HG02852 (cell line): ENCODE results near the gene THBS2.
"Not testable (repeated sequence)": the region's sequence is repeated elsewhere in the genome, so short reads cannot be mapped to it uniquely, and the experiment has no call there.

ENCODE experiments used
- ATAC-seq: cut with Tn5 transposase; IDR thresholded peaks from one replicate; pipeline ENCODE4 v1.9.1; 2021; ENCODE audit warnings: mild to moderate bottlenecking, moderate library complexity; ENCODE audit not compliant: unreplicated experiment

Gene THBS2

DNA sequence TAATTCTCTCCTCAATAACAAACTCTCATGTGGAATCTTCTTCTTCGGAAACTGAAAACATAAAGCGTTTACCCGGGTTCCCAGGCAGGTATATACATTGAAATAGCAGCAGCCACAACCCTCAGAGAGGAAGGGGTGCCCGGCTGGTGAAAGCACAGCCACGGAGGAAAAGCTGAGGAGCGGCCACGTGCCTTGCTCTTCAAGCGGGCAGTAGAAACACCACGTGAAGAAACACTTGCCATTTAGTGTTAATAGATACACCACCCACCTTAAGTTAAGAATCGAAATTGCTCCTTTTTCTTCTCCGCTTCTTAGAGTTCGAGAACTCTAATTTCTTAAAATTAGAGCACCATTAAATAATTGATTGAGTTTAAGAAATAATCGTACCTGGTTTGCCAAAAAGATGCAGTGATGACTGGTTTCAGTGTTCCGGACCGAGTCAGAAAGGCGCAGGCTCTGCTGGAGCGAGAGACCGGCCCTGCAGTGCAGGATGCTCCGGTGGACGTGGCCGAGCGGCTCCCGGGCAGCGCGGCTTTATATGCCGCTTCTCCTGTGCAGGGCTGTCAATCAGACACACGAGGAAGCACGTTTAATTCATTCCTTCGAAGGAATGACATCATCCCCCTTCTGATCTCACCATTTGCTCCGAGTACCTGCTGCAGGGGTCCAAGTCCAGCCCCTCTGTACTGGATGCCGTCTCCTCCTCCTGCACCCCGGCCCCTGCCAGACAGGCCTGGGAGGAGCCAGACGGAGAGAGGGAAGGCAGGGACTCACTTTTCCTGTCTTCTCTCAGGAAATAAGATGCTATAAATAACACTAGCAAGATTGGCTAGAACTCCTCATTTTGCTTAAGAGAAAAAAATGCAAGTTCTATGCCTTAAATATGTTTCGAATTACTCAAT is at the start of gene THBS2:
Gene THBS2, minus strand, starts transcription at position 510 of the 902 bp plus-strand sequence. CDS start 3,062 bp downstream, outside the sequence.
- no peak for ATAC-seq

DNA sequence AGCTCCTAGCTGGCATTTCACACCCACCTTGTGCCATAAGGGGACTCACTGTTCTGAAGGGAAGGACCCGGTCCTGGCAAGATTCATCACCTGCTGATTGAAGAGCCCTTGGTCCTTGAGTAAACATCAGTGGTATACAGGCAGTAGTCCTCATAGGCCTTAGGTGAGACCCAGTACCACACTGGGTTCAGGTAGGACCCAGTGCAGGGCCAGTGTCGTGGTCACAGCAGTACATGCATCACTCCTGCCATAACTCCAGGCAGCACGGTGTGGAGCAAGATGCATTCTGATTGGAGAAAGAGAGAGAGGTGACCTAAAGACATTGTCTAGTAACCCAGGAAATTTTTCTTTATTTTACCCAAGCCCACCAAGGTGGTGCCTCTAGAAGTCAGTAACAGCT is 49.1 kb upstream of the THBS2 start:
- ATAC-seq = no peak

DNA sequence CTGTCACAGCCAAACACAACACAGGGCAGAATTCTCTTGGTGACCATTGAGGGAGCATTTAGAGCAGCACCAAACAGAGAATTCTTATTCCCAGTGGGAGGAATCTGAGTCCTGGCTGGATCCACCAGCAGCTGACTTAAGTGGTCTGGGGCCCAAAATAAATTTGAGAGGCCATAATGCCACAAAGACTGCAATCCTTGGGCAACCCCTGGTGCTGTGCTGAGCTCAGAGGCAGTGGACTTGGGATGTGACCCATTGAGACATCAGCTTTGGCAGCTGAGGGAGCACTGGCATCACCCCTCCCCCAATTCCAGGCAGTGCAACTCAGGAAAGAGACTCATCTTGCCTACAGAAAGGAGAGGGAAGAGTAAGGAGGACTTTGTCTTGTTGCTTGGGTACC is 48.6 kb upstream of the THBS2 start:
- ATAC-seq = no peak

DNA sequence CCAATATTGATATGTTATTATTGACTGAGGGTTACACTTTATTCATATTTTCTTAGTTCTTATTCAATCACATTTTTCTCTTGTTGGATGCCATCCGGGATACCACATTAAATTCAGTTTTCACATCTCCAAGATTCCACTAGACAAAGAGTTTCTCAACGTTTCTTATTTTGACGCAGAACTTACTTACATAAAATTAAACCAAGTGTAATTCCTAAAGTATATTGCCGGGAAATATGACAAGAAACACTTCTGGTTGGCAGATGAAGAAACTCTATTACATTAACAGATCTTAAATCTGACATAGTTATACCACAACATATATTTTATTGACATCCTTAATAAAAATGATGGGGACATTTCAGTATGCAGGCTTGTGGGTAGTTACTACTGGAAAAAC is 47.3 kb upstream of the THBS2 start:
- ATAC-seq = no peak

DNA sequence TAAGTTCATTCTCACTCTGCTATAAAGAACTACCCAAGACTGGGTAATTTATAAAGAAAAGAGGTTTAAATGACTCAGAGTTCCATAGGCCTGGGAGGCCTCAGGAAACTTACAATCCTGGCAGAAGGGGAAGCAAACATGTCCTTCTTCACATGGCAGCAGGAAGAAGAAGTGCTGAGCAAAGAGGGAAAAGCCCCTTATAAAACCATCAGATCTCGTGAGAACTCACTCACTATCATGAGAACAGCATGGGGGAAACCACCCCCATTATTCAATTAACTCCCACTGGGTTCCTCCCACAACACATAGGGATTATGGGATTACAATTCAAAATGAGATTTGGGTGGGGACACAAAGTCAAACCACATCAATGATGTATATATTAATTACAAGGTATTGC is 45.0 kb upstream of the THBS2 start:
- not testable (repeated sequence) for ATAC-seq

DNA sequence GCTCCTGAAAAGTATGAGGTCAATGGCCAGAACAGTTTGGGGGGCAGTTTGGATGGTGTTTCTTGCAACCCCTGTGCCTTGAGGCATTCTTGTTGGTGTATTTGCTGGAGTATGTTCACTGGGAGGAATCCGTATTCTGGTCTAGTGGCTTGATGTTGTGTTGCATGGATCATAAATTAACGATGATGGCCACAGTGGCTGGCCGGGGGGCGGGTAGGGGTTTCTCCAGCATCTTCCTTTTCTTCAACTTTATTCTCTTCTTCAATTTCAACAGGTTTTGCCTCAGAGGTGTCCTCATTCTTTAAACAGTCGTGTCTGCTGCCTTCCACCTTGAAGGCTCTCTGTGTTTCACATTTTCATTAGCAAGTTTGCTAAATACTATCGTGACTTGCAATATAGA is 43.0 kb upstream of the THBS2 start:
- ATAC-seq = no peak

DNA sequence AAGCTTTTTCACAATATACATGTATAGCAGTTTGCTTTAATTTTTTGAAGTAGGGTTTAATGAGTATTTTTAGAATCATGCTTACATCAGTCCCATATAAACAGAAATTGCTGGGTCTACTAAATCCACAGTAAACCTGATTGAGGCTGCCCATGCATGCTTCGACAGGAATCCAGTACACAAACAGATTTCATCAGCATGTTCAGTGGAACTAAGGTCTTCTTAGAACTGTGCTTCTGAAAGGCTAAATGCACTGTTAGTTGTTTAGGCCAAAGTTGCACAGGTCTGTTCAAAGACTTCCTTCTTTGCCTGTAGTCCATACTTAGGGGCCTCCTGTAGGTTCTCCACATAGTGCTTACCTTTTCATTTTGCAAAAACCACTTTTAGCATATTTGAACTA is 42.5 kb upstream of the THBS2 start:
- no peak for ATAC-seq

DNA sequence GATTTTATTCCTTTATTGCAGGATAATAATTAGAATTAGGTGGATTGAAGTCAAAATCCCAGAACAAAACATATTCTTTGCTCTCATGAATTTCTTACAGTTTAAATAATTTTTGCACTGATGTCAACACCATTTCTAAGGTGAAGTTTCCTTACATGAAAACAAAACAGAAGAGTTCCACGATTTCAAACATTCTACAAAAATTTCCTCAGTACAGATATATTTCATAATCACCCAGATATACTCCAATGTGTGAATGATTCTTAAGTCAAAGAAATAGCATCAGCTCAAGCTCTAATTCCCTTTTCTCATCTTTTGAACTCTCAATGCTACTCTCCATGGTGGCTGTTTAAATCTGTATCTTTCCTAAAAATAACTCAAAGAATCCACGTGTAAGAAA is 39.5 kb upstream of the THBS2 start:
- ATAC-seq = no peak

DNA sequence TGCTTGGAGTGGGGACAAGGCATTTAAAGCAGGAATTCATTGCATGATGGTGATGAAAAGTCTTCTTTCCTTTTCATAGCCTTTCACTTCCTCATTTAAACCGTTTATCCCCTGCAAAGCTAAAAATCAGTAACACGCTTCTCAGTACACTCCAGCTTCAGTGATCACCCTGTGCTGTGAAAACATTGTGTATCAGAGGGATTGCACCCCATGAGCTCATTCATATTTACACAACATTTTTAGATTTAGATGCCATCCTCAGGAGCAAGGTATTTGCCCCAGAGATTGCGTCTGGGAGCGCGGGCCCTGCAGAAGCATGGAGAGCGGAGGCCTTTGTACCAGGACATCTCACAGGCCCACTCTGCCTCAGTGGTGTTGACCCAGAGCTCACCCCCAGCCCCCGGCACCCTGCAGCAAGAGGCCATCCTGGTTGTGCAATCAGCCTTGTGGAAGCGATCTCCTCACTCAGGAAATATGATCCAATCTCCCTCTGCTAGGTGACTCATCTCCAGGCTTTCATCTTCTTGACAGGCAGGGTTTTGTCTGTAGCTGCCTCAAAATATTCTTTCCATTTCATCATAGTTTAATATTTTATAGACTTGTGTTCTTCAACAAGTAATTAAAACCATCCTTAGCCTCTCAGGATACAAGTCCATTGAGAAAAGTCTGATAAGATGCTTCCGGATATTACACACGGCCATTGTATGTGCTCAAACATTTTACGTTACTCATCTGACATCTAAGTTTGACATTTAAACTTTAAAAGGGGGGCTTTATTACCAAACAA is 38.9 kb upstream of the THBS2 start:
- no peak for ATAC-seq

DNA sequence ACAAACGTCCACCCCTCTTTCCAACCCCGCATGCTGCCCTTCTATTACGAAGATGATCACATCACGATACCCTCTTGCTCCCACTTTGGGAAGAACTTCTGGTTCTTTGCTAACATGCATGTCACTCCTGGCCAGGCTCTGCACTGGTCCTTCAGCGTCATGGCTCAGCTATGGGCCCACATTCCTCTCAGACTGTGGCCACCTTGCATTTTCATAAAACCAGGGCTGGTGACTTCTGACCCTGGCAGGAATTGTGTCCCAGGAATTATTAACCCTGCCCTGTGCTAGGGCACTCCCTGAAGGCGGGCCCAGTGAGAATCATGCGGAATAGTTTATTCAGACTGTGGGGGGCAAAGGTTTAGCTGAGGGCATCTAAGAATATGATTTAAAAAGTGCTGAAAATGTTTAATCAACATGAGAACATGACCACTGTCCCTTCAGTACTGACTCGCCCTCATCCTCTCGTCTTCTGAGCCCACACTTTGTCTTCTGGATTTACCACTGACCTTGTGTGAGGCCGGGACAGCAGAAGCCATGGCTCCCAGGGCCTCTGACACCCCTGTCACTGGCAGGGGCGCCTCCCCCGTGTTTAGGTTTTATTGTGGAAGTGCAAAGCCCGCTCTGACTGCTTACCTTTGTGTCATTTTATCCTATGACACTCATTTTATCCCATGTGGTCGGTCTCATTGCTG is 38.1 kb upstream of the THBS2 start:
- no peak for ATAC-seq

DNA sequence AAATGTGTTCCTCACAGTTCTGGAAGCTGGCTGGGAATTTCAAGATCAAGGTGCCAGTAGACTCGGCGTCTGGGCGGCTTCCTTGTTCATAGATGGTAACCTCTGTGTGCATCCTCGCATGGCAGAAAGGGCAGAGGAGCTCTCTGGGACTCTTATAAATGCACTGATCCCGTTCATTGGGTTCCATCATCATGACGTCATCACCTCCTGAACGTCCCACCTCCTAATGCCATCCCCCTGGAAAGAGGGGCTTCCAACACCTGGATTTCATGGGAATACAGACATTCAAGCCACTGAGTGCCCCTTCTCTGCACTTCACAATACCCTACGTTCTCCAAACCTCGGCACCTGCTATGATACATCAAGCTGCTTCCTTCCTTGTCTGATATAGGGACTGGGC is 37.5 kb upstream of the THBS2 start:
- ATAC-seq = no peak

DNA sequence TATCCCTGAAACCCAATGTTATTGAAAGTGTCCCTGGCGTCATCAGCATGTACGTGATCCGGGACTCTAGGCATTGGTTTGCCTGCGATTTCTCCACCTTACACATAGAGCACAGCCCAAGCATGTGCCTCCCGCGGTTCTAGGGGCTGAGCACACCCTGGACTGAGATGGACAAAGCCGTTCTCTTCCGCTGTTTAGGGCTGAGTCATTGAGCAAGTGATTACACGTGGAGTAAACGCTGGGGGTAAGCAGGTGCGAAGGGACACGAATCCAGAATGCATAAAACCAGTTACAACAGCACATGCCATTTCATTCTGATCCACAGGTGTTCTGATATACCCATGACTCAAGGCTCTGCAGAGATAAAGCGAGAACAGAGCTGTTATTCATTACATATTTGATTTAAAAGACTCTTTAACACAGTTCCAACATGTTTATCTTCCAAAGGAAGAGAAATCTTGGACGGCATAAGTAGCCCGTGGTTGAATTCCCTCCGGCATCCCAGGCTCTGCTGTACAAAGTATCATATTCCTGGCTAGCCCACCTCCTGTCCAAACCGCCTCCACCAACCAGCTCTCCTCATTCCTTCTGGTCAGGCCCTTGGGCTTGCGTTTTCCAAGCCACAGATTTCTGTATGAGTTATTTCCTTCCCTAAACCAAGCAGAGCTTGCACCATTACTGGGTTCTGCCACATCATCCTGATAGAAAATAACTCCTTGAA is 36.1 kb upstream of the THBS2 start:
- no peak for ATAC-seq

DNA sequence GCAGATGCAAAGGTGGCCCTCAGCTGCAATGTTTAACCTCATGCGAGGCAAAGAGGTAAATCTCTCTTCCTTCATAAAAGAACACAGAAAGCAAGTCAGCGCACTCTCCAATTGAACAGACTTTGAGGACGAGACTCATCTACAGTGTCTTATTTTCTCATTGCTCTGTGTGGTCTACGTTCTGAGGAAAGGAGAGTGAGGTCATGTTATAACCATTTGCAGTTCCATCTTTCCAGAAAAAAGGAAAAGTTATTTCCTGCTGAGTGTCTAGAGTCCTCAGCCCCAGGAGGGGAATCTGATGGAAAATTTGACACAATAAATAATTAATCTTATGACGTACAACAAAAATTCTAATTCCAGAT is 35.6 kb upstream of the THBS2 start:
- no peak for ATAC-seq

DNA sequence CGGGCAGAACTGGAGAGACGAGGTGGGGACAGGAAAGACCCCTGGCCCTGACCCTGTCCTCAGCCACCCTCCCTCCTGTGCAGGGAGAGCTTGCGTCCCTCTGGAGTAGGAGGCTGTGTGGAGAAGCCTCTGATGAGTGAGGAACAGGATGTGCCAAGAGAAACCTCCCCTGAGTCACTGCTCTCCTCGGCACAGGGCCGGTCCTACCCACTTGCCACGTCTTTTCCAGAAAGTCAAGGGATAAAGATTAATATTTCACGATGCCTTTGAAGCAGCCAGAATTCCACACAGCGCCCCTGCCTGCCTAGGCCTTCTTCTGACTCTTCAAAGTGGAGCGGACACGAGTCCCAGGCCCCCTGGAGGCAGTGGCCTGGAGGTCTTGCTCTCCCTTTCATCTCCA is 34.9 kb upstream of the THBS2 start:
- no peak for ATAC-seq

DNA sequence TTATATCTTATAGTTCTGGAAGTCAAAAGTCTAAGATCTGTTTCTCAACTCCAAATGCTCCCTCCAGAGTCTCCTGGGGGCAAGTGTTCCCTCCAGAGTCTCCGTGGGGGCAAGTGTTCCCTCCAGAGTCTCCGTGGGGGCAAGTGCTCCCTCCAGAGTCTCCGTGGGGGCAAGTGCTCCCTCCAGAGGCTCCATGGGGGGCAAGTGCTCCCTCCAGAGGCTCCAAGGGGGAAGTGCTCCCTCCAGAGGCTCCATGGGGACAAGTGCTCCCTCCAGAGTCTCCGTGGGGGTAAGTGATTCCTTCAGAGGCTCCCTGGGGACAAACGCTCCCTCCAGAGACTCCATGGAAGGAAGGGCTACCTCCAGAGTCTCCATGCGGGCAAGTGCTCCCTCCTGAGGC is 34.0 kb upstream of the THBS2 start:
- no peak for ATAC-seq

DNA sequence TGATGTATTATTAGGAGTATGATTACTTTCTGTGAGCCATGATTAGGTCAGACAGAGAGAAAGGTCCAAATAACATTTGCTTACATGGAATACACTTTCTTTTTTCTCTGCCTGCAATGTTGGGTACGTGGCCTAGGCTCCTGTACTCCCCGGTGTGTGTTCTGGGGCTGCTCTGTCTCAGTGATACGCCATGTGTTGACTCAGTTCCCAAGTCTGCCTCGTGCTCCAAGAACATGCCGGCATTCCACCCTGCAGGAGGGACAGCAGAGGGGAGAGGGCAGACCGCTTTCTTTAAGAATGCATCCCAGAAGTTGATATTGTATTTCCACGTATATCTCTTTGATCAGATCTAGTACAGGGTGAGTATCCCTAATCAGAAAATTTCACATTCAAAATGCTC is 33.3 kb upstream of the THBS2 start:
- ATAC-seq = no peak

DNA sequence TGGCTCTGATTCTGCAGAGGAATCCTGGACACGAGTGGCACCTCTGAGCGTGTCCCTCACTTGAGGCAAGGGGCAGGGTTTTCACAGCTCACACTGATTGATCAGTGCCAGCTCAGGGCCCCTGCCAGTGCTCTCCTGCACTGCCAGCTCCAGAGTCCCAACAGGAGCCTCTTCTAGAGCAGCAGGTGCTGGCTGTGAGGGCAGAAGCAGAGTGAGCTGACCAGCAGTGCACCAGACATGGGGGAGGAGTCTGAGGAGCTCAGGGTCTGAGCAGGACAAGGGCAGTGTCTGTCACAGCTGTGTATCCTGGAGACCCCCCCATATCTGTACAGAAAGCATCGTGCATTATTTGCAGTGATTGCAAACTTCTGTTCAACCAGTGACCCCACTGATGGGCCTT is 31.5 kb upstream of the THBS2 start:
- no peak for ATAC-seq

DNA sequence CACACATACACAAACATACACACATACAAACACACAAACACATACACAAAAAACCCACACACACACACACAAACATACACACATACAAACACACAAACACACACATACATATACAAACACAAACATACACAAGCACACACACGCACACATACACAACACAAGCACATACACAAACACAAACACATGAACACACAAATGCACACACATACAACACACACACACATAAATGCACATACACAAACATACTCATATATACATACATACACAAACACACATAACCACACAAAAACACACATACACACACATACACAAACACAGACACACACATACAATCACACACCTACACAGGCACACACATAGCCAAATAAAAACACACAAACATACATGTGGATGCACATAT is 30.3 kb upstream of the THBS2 start:
- no peak for ATAC-seq

DNA sequence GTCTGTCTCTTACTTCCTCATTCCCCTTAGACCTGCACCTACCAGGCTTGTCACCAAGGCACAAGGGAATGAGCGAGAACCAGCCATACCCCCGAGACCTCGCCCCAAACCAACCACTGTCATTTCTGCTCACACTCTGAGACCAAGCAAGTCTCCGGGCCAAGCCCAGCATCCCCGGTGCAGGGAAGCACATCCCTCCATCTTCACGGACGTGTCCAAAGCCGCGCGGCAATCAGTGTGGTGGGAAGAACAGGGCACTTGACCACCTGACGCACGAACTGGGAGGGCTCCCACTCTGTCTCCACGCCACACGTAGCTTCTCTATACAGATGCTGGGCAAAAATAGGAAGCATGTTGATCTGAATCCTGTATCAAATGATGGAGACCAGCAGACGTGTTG is 28.4 kb upstream of the THBS2 start:
- no peak for ATAC-seq

DNA sequence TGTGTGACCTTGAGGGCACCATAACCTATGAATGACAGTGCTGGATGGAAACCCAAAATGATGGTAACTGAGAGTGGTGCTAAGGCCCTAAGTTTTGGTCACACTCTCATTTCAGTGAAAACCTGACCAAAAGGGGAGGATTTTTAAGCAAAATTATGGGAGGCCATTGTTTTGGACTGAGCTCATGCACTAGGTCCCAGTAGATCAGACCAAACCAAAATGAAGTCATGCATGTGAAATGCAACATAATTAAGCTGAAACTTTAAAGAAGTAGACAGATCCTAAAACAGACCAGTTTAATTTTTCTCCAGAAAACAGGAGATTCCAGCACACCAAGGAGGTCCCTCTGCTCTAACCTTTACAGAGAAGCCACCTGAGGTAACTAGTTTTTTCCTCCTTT is 24.0 kb upstream of the THBS2 start:
- ATAC-seq = no peak

DNA sequence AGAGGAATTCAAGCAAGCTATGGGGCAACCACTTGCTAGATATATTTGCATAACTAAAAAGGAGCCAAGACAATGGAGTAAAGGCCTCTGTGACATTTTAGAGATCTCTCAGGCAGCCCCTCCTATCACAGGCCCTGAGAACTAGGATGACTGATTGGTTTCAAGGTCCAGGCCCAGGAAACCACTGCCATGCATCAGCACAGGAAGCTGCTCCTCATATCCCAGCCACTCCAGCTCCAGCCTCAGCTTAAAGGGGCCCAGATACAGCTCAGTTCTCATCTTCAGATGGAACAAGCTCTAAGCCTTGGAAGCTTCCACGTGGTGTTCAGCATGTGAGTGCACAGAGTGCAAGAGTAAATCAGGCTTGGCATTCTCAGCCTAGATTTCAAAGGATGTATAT is 21.1 kb upstream of the THBS2 start:
- ATAC-seq = no peak
